HFFc6 (cell line): Measurements from ENCODE around the gene UBE2I. TPM values are rescaled to one million over a fixed set of nuclear protein-coding genes. Genes with fewer than 3 reads are reported as not detected.

ENCODE experiments used
- DNase-seq: peaks from one replicate; pipeline ENCODE4 v3.0.0-alpha.2; 2018
- H3K27ac Mint-ChIP-seq: 2 replicates; pipeline ENCODE4 v1.8.0; 2020; ENCODE audit warnings: mild to moderate bottlenecking, mixed read lengths
- H3K27me3 Mint-ChIP-seq: 2 replicates; pipeline ENCODE4 v1.8.0; 2021; ENCODE audit warnings: mild to moderate bottlenecking, moderate library complexity, mixed read lengths; ENCODE audit not compliant: insufficient read depth
- H3K36me3 Mint-ChIP-seq: 2 replicates; pipeline ENCODE4 v1.8.0; 2021; ENCODE audit warnings: low read depth, mixed read lengths
- H3K4me1 Mint-ChIP-seq: 2 replicates; pipeline ENCODE4 v1.8.0; 2020; ENCODE audit warnings: low read depth, mixed read lengths
- H3K4me3 Mint-ChIP-seq: 2 replicates; pipeline ENCODE4 v1.8.0; 2020; ENCODE audit warnings: mild to moderate bottlenecking, moderate library complexity, mixed read lengths
- H3K9me3 Mint-ChIP-seq: 2 replicates; pipeline ENCODE4 v1.8.0; 2020; ENCODE audit warnings: mild to moderate bottlenecking, mixed read lengths
- CTCF ChIP-seq: fragments of 200-600 bp; sonication (generic); IDR thresholded peaks from 2 replicates; pipeline ENCODE4 v1.5.0; 2021; ENCODE audit warnings: antibody characterized with exemption, mild to moderate bottlenecking
- long read RNA-seq: library from polyadenylated mRNA; unstranded; transcript quantifications from one replicate; pipeline ENCODE4 v2.0.0, GENCODE V29; 2019
- total RNA-seq, 6 experiments: library from RNA; stranded (reverse); fragmentation: NEBNext Ultra II Directional; extraction: Animal tissue kit (Norgen Biotek cat#: 25700); gene quantifications; 2 replicates in 1 of 6; 3 replicates in 5 of 6; pipeline ENCODE4 v1.2.3, GENCODE V29; 2021

UBE2I gene
- 100 to 1,000 TPM; 116 to 147 (median 138) TPM for total RNA-seq
- long read RNA-seq, transcript UBE2I-203 (7 exons, 2,976 nt): major isoform, 133 of 148 reads
- long read RNA-seq, partial matches to known transcripts: 3 of 148 reads
- long read RNA-seq, other reads (novel, unspliced or antisense): 7 of 148 reads

DNA sequence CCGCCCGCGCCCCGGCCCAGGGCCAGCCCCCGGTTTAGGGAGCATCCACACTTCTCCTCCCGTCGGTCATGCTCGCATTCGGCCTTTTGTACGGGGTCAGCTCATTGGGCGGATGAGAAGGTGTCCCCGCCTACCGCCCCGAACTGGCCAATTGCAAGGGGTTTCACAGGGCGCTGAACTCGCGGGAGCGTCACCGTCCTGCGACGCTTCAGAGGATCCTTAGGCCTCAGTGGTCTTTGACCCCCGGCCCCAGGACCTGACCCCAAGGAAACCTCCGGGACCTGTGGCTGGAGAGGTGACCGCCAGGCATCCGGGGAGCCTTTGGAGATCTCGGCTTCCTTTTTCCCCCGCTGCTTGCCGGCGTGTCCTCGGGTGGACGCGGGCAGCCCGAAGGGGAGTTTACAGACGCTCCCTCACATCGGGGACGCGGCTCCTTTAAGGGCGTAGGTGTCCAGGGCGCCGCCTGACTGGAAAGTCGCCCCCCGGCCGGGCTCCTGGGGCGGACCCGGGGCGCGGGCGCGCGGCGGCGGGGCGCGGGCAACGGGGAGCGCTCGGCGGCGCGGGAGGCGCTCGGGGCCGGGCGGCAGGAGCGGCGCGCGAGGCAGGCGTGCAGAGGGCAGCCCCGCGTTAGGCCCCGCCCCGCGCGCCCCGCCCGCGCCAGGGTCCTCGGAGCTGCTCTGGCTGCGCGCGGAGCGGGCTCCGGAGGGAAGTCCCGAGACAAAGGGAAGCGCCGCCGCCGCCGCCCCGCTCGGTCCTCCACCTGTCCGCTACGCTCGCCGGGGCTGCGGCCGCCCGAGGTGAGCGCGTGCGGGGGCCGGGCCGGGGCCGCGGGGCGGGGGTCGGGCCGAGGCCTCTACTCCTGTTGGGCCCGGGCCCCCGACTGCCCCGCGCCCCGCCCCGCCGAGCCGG, at the start of gene UBE2I:
Gene UBE2I, plus strand, starts transcription at position 660 of the 909 bp plus-strand sequence. CDS start 4,395 bp downstream, outside the sequence.
- H3K9me3 Mint-ChIP-seq: no peaks in the 10 kb centered on the region
- no peak for TF ChIP-seq CTCF
- H3K27me3 Mint-ChIP-seq: peaks cover 2% of the 10 kb centered on the region; the same call in 1 of the 2 replicates
- H3K36me3 Mint-ChIP-seq: peaks cover 13% of the 10 kb centered on the region
- H3K27ac Mint-ChIP-seq: peak within 1 kb of the TSS; percentile 99
- peak; percentile 97 for DNase-seq
- peak within 1 kb of the TSS; percentile 97 for H3K4me3 Mint-ChIP-seq
- peaks cover 14% of the 10 kb centered on the region for H3K4me1 Mint-ChIP-seq

DNA sequence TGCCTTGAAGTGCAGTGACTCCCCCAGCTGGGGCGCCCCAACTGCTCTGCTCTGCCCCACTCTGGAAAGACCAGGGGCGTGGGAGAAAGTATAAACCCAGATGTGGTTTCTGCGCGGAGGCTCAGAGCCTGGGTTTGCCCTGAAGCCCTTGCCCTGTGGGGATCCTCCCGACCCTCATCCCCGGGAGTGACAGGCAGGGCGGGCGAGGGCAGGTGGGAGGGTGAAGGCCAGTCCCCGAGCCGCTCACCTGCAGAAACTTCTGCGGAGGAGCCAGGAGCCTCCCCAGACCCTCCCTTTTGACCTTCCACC, 49.7 kb upstream of the UBE2I start:
- Mint-ChIP-seq H3K9me3 (peaks cover 6% of the 10 kb centered on the region; the same call in 1 of the 2 replicates), H3K27me3 (peaks cover 22% of the 10 kb centered on the region), H3K36me3 (no peaks in the 10 kb centered on the region; the same call in 1 of the 2 replicates), H3K27ac (no peak overlapping the region), H3K4me1 (no peaks in the 10 kb centered on the region), H3K4me3 (no peak overlapping the region)
- no peak for DNase-seq
- no peak for TF ChIP-seq CTCF

DNA sequence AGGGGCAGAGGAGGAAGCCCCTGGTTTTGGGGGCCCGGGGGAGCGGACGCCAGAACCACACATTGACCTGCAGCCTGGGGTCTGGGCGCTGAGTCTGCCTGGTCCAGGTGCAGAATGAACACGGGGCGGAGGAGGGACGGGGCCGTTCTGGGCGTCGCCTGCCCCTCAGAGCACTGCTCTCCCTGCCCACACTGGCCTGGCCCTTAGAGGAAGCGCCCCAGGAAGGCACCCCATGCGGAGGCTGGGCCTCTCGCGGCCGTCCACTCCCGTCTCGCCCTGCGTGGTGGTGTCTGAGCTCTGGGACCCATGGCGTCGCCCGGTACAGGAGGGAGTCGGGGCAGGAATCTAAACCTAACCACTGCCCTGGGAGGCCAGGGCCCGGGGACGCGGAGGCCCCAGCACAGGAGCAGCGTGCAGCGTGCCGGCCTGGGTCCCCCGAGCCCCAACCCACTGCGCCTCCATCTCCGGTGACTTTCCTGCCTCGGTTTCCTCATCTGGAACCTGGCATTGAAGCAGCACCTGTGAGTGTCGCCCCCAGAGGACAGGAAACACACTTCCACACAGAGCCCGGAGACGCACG, 49.2 kb upstream of the UBE2I start:
- DNase-seq: no peak
- H3K27ac Mint-ChIP-seq: no peak overlapping the region
- H3K36me3 Mint-ChIP-seq: no peaks in the 10 kb centered on the region; the same call in 1 of the 2 replicates
- no peaks in the 10 kb centered on the region for H3K4me1 Mint-ChIP-seq
- no peak overlapping the region for H3K4me3 Mint-ChIP-seq
- H3K9me3 Mint-ChIP-seq: peaks cover 10% of the 10 kb centered on the region; the same call in 1 of the 2 replicates
- peaks cover 22% of the 10 kb centered on the region for H3K27me3 Mint-ChIP-seq
- TF ChIP-seq CTCF: no peak

DNA sequence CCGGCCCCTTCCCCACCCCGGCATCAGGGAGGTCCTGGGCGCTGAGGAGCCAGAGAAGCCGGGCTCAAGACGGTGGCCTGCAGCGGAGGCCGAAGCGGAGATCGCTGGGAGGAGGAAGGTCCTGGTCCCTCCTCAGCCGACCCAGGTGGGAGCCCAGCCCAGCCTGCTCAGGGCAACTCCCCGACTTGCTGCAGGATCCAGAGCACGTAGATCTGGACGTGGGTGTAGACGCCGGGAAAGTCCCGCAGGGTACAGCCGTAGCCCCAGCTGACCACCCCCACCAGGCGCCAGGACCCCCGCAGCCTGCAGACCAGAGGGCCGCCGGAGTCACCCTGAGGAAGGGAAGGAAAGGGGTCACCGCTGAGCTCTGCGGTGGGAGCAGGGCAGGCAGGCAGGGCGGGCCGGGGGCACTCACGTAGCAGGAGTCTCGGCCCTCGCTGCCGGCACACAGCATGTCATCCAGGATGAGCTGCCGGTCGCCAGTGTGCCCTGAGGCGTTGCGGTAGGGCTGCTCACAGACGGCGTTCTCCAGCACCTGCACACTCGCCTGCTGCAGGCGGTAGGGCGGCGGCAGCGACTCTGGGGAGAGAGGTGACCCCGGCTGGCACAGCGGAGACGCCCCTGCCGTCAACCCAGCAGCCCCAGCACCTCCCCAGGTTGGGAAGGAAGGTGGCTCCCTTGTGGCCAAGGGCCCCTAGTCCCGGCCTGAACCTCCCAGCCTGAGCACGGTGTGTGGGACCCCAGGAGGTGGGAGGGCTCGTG, 48.1 kb upstream of the UBE2I start:
- DNase-seq: no peak
- Mint-ChIP-seq H3K27ac (no peak overlapping the region), H3K4me3 (no peak overlapping the region), H3K36me3 (no peaks in the 10 kb centered on the region; the same call in 1 of the 2 replicates), H3K4me1 (no peaks in the 10 kb centered on the region), H3K27me3 (peaks cover 22% of the 10 kb centered on the region), H3K9me3 (peaks cover 11% of the 10 kb centered on the region; the same call in 1 of the 2 replicates)
- no peak for TF ChIP-seq CTCF

DNA sequence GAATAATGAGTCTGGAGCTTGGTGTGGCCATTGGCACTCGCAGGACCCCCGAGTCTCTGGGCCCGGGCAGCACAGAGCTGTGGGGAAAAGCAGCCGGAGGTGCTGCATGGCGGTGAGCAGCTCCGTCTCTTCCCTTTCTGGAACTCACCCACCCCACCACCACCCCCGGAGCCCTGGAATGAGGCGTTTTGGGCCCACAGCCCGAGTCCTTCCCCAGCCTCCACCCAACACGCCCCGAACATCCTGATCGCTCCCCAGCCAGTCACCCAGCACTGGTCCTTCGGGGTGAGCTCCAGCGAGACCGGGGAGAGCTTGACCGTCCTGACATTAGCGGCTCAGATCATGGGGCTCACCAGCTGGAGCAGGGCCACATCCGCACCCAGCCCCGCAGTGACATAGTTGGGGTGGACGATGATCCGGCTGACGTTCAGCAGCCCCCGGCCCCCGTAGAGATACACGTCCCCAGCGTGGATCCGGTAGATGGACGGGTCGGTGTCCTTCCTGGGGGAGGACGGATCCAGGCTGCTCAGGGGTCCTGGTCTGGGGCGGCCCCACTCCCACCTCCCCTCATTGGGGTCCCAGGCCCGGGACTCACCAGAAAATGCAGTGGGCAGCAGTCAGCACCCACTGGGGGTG, 47.1 kb upstream of the UBE2I start:
- no peaks in the 10 kb centered on the region; the same call in 1 of the 2 replicates for H3K36me3 Mint-ChIP-seq
- no peak for DNase-seq
- no peak overlapping the region for H3K27ac Mint-ChIP-seq
- no peak overlapping the region for H3K4me3 Mint-ChIP-seq
- no peak for TF ChIP-seq CTCF
- H3K27me3 Mint-ChIP-seq: peaks cover 21% of the 10 kb centered on the region
- peaks cover 13% of the 10 kb centered on the region; the same call in 1 of the 2 replicates for H3K9me3 Mint-ChIP-seq
- no peaks in the 10 kb centered on the region for H3K4me1 Mint-ChIP-seq
